Epithelial cell of proximal tubule (primary cell): ENCODE measurements around the gene SCAPER. TPM values are rescaled to one million over a fixed set of nuclear protein-coding genes. Genes with fewer than 3 reads are reported as not detected.

ENCODE experiments used
- DNase-seq: peaks from one replicate; pipeline ENCODE4 v3.0.0-alpha.2; 2011; ENCODE audit warnings: low read depth
- H3K4me3 ChIP-seq: 2 replicates; pipeline ENCODE4 v1.5.1; 2011; ENCODE audit warnings: low read depth, mild to moderate bottlenecking, low read length
- CTCF ChIP-seq: conservative IDR thresholded peaks from 2 replicates; pipeline ENCODE4 v1.5.1; 2012; ENCODE audit warnings: low read depth, mild to moderate bottlenecking, low read length
- total RNA-seq: library from RNA; depleted of rRNA; stranded (reverse); fragments of >200 nt; gene quantifications from 2 replicates; pipeline ENCODE4 v1.2.3, GENCODE V29; 2015

Gene SCAPER
- total RNA-seq, 1 donor from 2014 or later: 13.3 TPM

GRCh38 chr15:76787273-76787672 is 117.9 kb downstream of the SCAPER start:
- no peak overlapping the region for H3K4me3 ChIP-seq
- DNase-seq: no peak
- no peak for TF ChIP-seq CTCF

DNA sequence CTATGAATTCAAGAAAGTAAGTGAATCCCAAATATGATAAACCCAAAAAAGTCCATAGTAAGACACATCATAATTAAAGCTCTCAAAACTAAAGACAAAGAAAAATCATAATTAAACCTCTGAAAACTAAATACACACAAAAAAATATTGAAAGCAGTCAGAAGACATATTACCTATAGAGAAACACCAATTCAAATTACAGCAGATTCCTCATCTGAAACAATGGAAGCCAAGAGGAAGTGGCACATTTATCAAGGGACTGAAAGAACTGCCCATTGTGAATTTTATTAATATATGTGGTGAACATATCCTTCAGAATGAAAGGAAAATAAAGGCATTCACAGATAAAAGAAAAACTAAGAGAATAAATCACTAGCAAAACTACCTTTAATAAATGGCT is 128.2 kb downstream of the SCAPER start:
- H3K4me3 ChIP-seq: no peak overlapping the region
- DNase-seq: no peak
- no peak for TF ChIP-seq CTCF

GRCh38 chr15:76776480-76776879 is 128.7 kb downstream of the SCAPER start:
- no peak for TF ChIP-seq CTCF
- no peak overlapping the region for H3K4me3 ChIP-seq
- DNase-seq: no peak

- no peak for DNase-seq
- TF ChIP-seq CTCF: no peak
- no peak overlapping the region for H3K4me3 ChIP-seq
Observed at GRCh38 chr15:76773234-76773633, 131.9 kb downstream of the SCAPER start.

GRCh38 chr15:76772776-76773175 is 132.4 kb downstream of the SCAPER start:
- no peak overlapping the region for H3K4me3 ChIP-seq
- no peak for TF ChIP-seq CTCF
- no peak for DNase-seq

- DNase-seq: no peak
- no peak overlapping the region for H3K4me3 ChIP-seq
- TF ChIP-seq CTCF: no peak
Observed at GRCh38 chr15:76764004-76764403, 141.1 kb downstream of the SCAPER start.

DNA sequence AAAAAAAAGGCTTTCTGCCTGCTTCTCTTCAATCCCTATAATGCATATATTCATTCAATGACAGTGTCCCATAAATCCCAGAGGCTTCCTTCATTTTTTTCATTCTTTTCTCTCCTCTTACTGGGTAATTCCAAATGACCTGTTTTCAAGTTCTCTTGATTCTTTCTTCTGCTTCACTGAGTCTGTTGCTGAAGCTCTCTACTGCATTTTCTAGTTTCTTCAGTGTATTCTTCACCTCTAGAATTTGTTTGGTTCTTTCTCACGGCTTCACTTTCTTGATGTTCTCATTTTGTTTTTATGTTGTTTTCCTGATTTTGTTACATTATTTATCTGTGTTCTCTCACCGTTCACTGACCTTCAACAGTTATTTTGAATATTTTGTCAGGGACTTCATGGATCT is 141.6 kb downstream of the SCAPER start:
- no peak for TF ChIP-seq CTCF
- H3K4me3 ChIP-seq: no peak overlapping the region
- DNase-seq: no peak
